ENCODE data around the gene PPP1R37. TPM values are rescaled to one million over a fixed set of nuclear protein-coding genes. Genes with fewer than 3 reads are reported as not detected.

The PPP1R37 gene
- total RNA-seq, 4 donors from 2014 or later = 6.7 to 43.8 (median 24.4) TPM

DNA sequence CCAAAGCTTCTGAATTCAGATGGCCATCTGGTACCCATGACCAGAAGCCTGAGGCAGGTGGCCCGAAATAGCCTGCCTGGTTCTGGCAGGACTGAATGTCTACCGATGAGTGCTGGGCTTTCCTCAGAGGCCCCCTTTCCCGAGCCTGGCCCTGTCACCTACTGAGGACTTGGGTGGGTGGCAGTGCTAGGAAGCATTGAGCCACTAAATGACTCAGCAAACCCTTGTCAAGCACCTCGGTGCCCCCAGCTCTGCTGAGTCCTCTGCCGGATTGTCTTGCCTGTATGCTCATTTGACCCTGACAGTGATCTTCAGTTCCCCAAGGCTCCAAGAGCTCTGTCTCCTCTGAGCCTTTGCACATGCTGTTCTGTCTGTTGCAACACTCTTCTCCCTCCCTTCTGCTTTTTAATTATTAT lies 17.9 kb downstream of the PPP1R37 start:
- Histone ChIP-seq H3K27ac (no peak overlapping the region), H3K4me3 (no peak overlapping the region), H3K4me1 (no peaks in the 10 kb centered on the region), H3K27me3 (no peaks in the 10 kb centered on the region), H3K36me3 (no peaks in the 10 kb centered on the region), H3K9me3 (no peaks in the 10 kb centered on the region)
- DNase-seq = no peak
- intact Hi-C loops (cut with DNase I; ENCODE audit: low total_unique reads) = no loop called here
- TF ChIP-seq, protein P1, sequence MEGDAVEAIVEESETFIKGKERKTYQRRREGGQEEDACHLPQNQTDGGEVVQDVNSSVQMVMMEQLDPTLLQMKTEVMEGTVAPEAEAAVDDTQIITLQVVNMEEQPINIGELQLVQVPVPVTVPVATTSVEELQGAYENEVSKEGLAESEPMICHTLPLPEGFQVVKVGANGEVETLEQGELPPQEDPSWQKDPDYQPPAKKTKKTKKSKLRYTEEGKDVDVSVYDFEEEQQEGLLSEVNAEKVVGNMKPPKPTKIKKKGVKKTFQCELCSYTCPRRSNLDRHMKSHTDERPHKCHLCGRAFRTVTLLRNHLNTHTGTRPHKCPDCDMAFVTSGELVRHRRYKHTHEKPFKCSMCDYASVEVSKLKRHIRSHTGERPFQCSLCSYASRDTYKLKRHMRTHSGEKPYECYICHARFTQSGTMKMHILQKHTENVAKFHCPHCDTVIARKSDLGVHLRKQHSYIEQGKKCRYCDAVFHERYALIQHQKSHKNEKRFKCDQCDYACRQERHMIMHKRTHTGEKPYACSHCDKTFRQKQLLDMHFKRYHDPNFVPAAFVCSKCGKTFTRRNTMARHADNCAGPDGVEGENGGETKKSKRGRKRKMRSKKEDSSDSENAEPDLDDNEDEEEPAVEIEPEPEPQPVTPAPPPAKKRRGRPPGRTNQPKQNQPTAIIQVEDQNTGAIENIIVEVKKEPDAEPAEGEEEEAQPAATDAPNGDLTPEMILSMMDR (IDR thresholded peaks at IDR 0.05) = no peak
- no peak for TF ChIP-seq POLR2A (IDR thresholded peaks at IDR 0.05)

GRCh38 chr19:45112111-45112827 lies 19.3 kb downstream of the PPP1R37 start:
- H3K9me3 ChIP-seq = no peaks in the 10 kb centered on the region
- no peak overlapping the region for H3K27ac ChIP-seq
- H3K4me1 ChIP-seq = no peaks in the 10 kb centered on the region
- H3K36me3 ChIP-seq = no peaks in the 10 kb centered on the region
- H3K4me3 ChIP-seq = no peak overlapping the region
- no peak for DNase-seq
- no peak for TF ChIP-seq POLR2A (IDR thresholded peaks at IDR 0.05)
- TF ChIP-seq, protein P1 (IDR thresholded peaks at IDR 0.05) = no peak
- intact Hi-C loops (cut with DNase I; ENCODE audit: low total_unique reads) = no loop called here
- H3K27me3 ChIP-seq = no peaks in the 10 kb centered on the region

GRCh38 chr19:45113628-45114027 lies 20.6 kb downstream of the PPP1R37 start:
- no peaks in the 10 kb centered on the region for H3K9me3 ChIP-seq
- no peaks in the 10 kb centered on the region for H3K4me1 ChIP-seq
- no peak overlapping the region for H3K4me3 ChIP-seq
- H3K27me3 ChIP-seq = no peaks in the 10 kb centered on the region
- no peak overlapping the region for H3K27ac ChIP-seq
- intact Hi-C loops (cut with DNase I; ENCODE audit: low total_unique reads) = no loop called here
- H3K36me3 ChIP-seq = no peaks in the 10 kb centered on the region
- TF ChIP-seq, protein P1 (IDR thresholded peaks at IDR 0.05) = no peak
- TF ChIP-seq POLR2A (IDR thresholded peaks at IDR 0.05) = no peak
- DNase-seq = no peak

GRCh38 chr19:45114116-45114515 lies 21.1 kb downstream of the PPP1R37 start:
- H3K27ac ChIP-seq = no peak overlapping the region
- H3K36me3 ChIP-seq = no peaks in the 10 kb centered on the region
- intact Hi-C loops (cut with DNase I; ENCODE audit: low total_unique reads) = no loop called here
- H3K9me3 ChIP-seq = no peaks in the 10 kb centered on the region
- no peaks in the 10 kb centered on the region for H3K4me1 ChIP-seq
- no peaks in the 10 kb centered on the region for H3K27me3 ChIP-seq
- DNase-seq = no peak
- TF ChIP-seq, protein P1 (IDR thresholded peaks at IDR 0.05) = no peak
- TF ChIP-seq POLR2A (IDR thresholded peaks at IDR 0.05) = no peak
- H3K4me3 ChIP-seq = no peak overlapping the region

DNA sequence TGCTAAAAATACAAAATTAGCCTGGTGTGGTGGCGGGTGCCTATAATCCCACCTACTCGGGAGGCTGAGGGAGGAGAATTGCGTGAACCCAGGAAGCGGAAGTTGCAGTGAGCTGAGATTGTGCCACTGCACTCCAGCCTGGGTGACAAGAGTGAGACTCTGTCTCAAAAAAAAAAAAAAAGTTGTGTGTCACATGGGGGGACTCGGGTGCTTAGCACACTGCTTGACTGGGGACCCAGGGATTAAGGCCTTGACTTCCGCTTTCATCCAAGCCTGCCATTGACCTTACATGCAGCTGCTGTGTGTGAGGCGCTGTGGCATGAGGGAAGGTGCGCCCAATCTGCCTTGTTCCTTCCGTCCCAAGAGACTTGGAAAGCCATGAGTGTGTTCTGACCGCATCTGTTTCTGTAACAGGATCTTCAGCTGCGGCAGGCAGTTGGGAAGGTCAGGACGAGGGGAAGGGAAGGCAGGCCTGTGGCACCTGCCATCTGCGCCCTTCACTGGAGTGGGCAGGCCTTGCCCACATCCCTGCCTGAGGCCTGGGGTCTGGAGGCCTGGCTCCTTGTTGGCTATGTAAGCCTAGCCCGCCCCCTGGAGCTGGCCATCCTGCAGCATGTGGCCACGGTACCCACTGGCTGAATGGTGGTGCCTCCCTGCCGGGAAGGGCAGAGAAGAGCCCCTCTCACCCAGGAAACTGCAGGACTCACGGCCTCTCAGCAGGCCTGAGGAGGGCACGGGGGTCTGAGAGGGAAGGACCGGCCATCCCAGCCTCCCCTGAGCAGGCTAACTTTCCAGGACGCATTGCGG lies 23.0 kb downstream of the PPP1R37 start:
- H3K27ac ChIP-seq = no peak overlapping the region
- H3K9me3 ChIP-seq = no peaks in the 10 kb centered on the region
- TF ChIP-seq, protein P1 (IDR thresholded peaks at IDR 0.05) = no peak
- TF ChIP-seq POLR2A (IDR thresholded peaks at IDR 0.05) = no peak
- H3K27me3 ChIP-seq = no peaks in the 10 kb centered on the region
- H3K4me1 ChIP-seq = no peaks in the 10 kb centered on the region
- H3K36me3 ChIP-seq = no peaks in the 10 kb centered on the region
- DNase-seq = no peak
- no peak overlapping the region for H3K4me3 ChIP-seq
- intact Hi-C loops (cut with DNase I; ENCODE audit: low total_unique reads) = no loop called here

Data from uterus (tissue), 4 donors.